Stimulated activated CD8-positive, alpha-beta memory T cell treated with anti-CD3 and anti-CD28 coated beads, Interleukin-15, amount 100 ng/mL, for 24 hours (primary cell): ENCODE measurements around the gene CLNK.
"Not testable (repeated sequence)": the region's sequence is repeated elsewhere in the genome, so short reads cannot be mapped to it uniquely, and the experiment has no call there.

Source experiments
- DNase-seq: peaks from one replicate; pipeline ENCODE4 v3.0.0-alpha.2; 2020; ENCODE audit warnings: low read depth

The CLNK gene

GRCh38 chr4:10577508-10578426, 106.8 kb downstream of the CLNK start:
- no peak for DNase-seq

DNA sequence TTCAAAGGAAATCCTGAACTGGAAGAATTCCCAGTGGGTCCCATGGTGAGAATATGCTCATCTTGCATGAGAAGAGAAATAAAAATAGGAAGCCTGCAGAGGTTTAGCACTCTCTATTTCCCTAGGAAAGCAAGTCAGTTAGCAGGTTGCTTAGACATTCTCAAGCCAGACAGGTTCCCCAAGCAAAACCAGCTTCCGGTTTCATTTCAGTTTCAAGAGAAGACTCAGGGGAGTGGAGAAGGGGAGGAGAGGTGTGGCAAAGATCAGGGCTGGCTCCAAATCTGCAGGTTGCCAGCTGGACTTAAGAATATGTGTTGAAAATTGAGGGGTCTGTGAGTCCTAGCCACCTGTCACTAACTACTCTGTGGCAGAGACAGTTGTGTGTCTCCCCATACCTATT, 107.5 kb downstream of the CLNK start:
- DNase-seq = no peak

GRCh38 chr4:10576236-10576635, 108.3 kb downstream of the CLNK start:
- no peak for DNase-seq

DNA sequence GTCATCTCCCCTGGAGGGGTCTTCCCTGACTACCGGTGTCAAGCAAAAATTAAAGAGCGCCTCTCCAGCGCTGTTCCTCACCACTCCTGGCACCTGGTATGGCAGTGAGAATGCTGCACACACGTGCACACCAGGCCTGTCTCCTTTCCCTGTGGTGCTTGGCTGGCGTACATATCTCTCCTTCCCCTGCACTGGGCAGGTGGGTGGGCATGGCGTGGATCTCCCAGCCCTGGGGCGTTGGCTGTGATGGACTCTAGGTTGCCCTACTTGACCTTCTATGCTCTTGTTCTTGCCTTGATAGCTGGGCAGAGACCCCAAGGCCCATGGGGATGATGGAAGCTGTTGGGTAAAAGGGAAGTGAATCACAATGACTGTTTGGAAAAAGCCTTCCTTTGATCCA, 109.2 kb downstream of the CLNK start:
- no peak for DNase-seq

DNA sequence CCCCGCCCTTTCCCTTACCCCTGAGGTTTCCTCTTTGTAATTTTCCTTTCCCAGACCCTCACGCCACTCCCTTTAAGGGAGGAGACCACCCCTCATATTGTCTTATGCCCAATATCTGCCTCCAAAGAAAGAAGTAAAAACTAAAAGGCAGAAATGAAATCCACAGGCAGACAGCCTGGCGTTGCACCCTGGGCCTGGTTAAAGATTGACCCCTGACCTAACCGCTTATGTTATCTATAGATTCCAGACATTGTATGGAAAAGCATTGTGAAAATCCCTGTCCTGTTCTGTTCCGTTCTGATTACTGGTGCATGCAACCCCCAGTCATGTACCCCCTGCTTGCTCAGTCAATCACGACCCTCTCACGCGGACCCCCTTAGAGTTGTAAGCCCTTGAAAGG, 110.0 kb downstream of the CLNK start:
- not testable (repeated sequence) for DNase-seq

GRCh38 chr4:10571909-10572308, 112.7 kb downstream of the CLNK start:
- DNase-seq = no peak

DNA sequence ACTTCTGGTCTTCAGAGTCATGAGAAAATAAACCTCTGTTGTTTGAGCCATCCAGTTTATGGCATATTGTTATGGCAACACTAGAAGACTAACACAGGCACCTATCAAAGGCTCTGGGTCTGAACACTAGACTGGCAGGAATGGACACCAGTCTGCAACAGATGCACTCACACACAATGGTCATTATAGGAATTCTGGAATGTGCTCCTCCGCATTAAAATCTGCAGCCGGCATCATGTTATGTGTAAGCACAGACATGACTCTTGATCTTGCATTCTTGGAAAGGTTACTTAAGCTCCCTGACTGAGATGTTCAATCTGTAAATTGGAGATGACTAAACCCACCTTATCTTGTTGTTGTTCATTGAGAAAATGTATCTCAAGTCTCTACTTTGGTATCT, 115.1 kb downstream of the CLNK start:
- no peak for DNase-seq

GRCh38 chr4:10567766-10568165, 116.8 kb downstream of the CLNK start:
- no peak for DNase-seq

DNA sequence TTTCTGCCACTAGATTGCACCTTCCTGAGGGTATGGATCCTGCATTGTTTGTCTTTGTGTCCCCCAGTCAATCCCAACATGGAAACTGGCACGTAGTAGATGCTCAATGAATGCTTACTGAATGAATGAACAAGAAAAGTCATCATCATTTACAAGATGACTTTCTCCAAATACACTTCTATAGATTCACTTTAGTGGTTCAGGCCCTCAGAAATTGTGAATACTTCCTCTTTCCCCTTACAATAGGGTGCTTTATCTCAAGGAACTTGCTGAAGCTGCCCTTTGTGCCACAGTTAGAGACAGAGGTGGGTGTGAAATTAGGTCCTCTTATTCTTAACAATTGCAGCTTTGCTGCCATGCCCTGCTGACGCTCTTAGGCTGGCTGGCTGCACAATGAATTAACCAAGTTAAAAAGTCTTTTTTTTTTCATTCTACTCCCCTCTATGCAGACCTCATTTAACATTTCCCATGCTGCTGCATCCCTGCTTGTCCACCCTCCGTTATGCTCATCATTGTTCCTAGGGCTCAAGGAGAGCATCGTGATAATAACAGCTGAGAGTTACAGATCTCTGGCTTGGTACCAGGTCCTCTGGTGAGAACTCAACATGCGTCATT, 119.3 kb downstream of the CLNK start:
- DNase-seq = no peak

- peak; percentile 7 for DNase-seq
Observed at GRCh38 chr4:10554694-10555093, 129.9 kb downstream of the CLNK start.

DNA sequence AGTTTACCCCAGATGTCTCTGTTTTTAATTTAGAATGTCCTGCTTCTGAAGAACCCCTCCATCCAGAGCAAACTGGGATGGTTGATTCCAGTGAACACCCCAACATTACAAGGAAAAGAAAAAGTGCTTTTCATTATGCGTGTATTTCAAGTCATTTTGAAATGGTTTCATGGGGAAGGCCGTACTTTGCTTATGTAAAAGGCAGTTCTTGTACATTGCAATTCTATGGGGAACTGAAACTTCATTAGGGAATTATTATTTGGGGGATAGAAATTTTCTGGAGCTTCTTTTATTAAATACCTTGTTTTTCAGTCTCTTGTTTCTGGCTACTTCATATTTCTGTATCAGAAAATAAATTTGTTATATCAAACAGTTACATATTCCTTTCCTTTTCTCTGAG, 130.4 kb downstream of the CLNK start:
- no peak for DNase-seq

DNA sequence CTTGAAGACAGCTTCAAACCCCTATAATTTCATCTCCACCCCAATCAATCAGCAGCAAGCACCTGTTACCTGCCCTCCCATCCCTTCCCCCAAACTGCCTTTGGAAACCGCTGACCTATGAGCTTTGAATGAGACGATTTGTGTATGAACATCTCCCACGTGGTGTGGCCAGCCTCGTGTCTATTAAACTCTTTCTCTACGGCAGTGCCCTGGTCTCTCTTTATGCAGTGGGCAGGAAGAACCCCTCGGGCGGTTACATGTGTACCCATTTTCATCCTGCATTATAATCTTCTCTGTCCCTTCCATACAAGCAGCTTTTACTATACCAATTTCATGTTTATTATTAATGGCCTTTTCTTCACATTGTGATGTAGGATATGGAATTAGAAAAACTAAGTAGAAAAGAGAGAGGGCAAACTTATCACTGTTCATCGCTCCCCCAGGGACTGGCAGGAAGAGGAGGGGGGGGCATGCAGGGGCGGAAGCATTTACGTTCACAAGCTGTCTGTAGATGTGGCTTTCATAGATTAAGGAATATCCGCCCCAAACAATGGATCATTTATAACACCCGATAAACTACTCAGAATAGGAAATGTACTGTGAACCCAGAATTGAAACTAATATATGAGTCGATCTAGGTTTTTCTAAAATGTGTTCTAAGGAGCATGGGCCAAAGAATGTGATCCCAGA, 131.8 kb downstream of the CLNK start:
- no peak for DNase-seq

DNA sequence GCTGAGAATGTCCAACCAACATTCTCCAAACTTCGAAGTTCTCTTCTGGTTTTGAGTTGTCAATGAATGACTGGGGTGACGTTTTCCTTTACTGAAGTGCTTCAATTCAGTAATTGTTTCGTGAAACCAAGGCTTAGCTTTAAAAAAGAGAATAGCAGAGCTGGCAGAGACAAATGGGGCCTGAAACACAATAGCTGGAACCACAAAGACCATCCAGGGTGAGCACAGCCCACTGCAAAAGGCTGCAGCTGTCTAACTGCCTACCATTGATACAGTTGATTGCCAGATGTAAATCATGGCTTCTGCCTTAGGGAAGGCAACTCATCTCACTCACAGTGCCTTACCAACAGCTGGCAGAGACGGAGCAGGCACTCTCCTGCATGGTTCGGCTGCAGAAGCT, 148.7 kb downstream of the CLNK start:
- DNase-seq = no peak

- no peak for DNase-seq
Observed at GRCh38 chr4:10534820-10535219, 149.7 kb downstream of the CLNK start.

DNA sequence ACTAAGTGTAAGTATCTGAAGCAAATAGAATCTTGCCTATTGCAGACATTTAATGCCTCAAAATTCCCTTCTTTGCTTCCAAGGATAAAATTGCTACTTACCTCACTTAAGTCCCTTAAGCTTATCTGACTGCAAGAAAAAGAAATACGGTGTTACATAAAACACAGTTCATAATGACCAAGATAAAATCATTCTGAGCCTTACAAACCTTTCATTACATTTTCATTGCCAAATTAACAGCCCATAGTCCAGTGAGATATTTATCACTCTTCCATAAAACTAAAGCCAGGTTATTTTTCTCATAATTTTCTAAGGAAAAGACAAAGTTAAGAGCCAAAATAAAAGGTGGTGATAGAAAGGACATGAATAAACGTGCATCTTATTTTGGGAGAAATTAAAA, 152.4 kb downstream of the CLNK start:
- DNase-seq = no peak

GRCh38 chr4:10530137-10530786, 154.3 kb downstream of the CLNK start:
- DNase-seq = no peak

GRCh38 chr4:10529291-10530136, 155.1 kb downstream of the CLNK start:
- no peak for DNase-seq

DNA sequence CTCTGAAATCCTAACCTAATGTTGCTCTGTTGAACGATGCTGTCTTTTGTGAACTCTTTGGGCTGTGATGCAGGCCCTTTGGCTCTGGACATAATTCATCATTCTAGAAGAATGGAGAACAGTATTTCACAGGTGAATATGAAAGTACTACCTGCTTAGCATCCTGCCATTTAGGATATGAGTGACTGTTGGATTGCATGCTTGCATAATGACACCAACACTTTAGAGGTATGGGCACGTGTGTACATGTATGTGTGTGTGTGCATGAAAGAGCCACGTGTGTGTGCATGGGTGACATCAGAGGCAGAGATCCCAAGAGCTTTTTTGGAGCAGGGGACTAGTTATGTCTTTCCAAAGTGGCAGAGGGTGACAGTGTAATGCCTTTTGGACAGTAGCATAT, 157.1 kb downstream of the CLNK start:
- no peak for DNase-seq

- DNase-seq = no peak
Observed at GRCh38 chr4:10526429-10527222, 157.9 kb downstream of the CLNK start.

DNA sequence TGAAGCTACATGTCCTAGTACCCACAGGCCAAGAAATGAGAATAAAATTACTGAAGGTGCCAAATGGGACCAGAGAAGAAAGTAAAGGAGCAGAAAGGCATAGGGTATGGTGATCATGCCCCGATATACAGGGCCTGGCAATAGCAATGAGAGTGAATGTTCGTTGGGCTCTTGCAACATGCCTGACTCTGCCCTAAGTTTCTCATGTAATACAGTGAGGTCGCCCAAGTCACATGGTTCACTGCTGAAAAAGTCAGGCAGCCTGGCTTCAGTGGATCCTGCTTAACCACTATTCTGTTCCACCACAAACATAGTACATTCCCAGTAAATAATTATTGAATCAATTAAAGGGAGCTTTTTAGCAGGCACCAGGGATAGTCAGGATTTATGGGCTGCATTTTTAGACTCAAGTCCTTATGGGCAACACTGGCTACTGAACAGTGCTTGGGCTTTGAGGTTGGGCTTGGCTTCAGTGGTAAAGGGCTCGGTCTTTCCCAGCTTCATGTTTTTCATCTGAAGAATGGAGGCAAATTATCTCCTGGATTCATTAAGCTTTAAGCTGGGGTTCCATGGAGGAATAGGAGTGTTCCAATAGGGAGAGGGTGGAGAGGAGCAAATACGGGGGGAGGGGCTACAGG, 160.3 kb downstream of the CLNK start:
- DNase-seq = no peak
